HCT116 (cell line): ENCODE results near the gene PKP3. TPM values are rescaled to one million over a fixed set of nuclear protein-coding genes. Genes with fewer than 3 reads are reported as not detected.

ENCODE experiments used
- ATAC-seq: fragments of 200-7000 bp; cut with Tn5 transposase; 2 replicates; pipeline ENCODE4 v1.9.1; 2020; ENCODE audit warnings: mild to moderate bottlenecking, moderate library complexity
- BruUV-seq: library from RNA; stranded (reverse); fragments of 400-500 nt; replicated peaks from 2 replicates; lab custom pipeline; 2021; lab: Mats Ljungman, UMichigan
- CTCF ChIA-PET: fragments of 300-600 bp; sonication (Branson Sonifier 250); formaldehyde crosslinking; loops from one replicate; lab custom pipeline; 2021; ENCODE audit warnings: antibody characterized with exemption; lab: Charles Lee
- POLR2A ChIA-PET: fragments of 300-600, 350-600 bp; sonication (Branson Sonifier 250); formaldehyde crosslinking; loops from one replicate; lab custom pipeline; 2021; ENCODE audit warnings: antibody characterized with exemption; lab: Charles Lee
- RAD21 ChIA-PET, 2 experiments: fragments of 300-600 bp; sonication (Branson Sonifier 250); formaldehyde crosslinking; loops; one replicate each; lab custom pipeline; 2023; ENCODE audit warnings: low total read pairs in 2 of 2; ENCODE audit not compliant: uncharacterized antibody in 2 of 2, unreplicated experiment in 2 of 2, low non-redundant PET in 1 of 2; lab: Charles Lee
- DNase-seq: peaks from one replicate; pipeline ENCODE4 v3.0.0-alpha.2; 2010; ENCODE audit warnings: low read depth, low spot score
- H2AFZ ChIP-seq: fragments of 200-600 bp; shearing (Covaris generic), sonication (generic); 2 replicates; pipeline ENCODE4 v1.6.1; 2017; ENCODE audit warnings: low read depth, mixed run types, mixed read lengths, antibody characterized with exemption, low read length; ENCODE audit not compliant: poor library complexity, severe bottlenecking
- H3K27ac ChIP-seq: 2 replicates; pipeline ENCODE4 v1.5.1; 2012; ENCODE audit warnings: low read depth, low read length
- H3K27me3 ChIP-seq: fragments of 200-600 bp; sonication (generic); 2 replicates; pipeline ENCODE4 v1.6.1; 2016; ENCODE audit warnings: mixed run types, low read length, mixed read lengths; ENCODE audit not compliant: insufficient read depth
- H3K36me3 ChIP-seq, 2 experiments: fragments of 200-500 bp in 1 of 2; fragments of 200-600 bp in 1 of 2; sonication (Bioruptor generic) in 1 of 2; sonication (generic) in 1 of 2; 2 replicates each; pipeline versions ENCODE4 v1.5.1 to v1.6.1; 2014 to 2016; ENCODE audit warnings: low read length in 2 of 2, inconsistent platforms in 1 of 2, mixed read lengths in 1 of 2, mixed run types in 1 of 2; ENCODE audit not compliant: insufficient read depth in 2 of 2, control insufficient read depth in 1 of 2
- H3K4me1 ChIP-seq, 2 experiments: fragments of 200-600 bp in 1 of 2; sonication (generic) in 1 of 2; 2 replicates each; pipeline versions ENCODE4 v1.5.1 to v1.6.1; 2012 to 2017; ENCODE audit warnings: low read length in 2 of 2, inconsistent platforms in 1 of 2, mild to moderate bottlenecking in 1 of 2, mixed read lengths in 1 of 2, mixed run types in 1 of 2, moderate library complexity in 1 of 2; ENCODE audit not compliant: insufficient read depth in 2 of 2, control insufficient read depth in 1 of 2
- H3K4me2 ChIP-seq: fragments of 200-600 bp; sonication (generic); 2 replicates; pipeline ENCODE4 v1.6.1; 2017; ENCODE audit warnings: mixed run types, low read length, mixed read lengths
- H3K4me3 ChIP-seq, 2 experiments: fragments of 200-600 bp in 1 of 2; sonication (generic) in 1 of 2; replicated peaks in 1 of 2; 2 replicates each; pipeline ENCODE4 v1.5.1; 2011 to 2016; ENCODE audit warnings: low read length in 2 of 2, control low read depth in 1 of 2, low read depth in 1 of 2, mild to moderate bottlenecking in 1 of 2, mixed read lengths in 1 of 2, mixed run types in 1 of 2
- H3K79me2 ChIP-seq: fragments of 200-600 bp; sonication (generic); 2 replicates; pipeline ENCODE4 v1.6.1; 2017; ENCODE audit warnings: mild to moderate bottlenecking, mixed run types, low read length, moderate library complexity, mixed read lengths; ENCODE audit not compliant: insufficient read depth
- H3K9ac ChIP-seq: fragments of 200-600 bp; sonication (generic); 2 replicates; pipeline ENCODE4 v1.6.1; 2016; ENCODE audit warnings: low read length, mixed read lengths
- H3K9me2 ChIP-seq: fragments of 200-600 bp; sonication (generic), shearing (Covaris generic); 2 replicates; pipeline ENCODE4 v1.6.1; 2017; ENCODE audit warnings: mixed run types, mild to moderate bottlenecking, moderate library complexity; ENCODE audit not compliant: insufficient read depth
- H3K9me3 ChIP-seq, 2 experiments: fragments of 200-500 bp in 1 of 2; fragments of 200-600 bp in 1 of 2; sonication (Bioruptor generic) in 1 of 2; sonication (generic) in 1 of 2; 2 replicates each; pipeline ENCODE4 v1.6.1; 2014 to 2017; ENCODE audit warnings: low read length in 2 of 2, mixed read lengths in 2 of 2, inconsistent platforms in 1 of 2, low read depth in 1 of 2, mild to moderate bottlenecking in 1 of 2, mixed run types in 1 of 2, moderate library complexity in 1 of 2; ENCODE audit not compliant: control insufficient read depth in 1 of 2, insufficient read depth in 1 of 2
- H4K20me1 ChIP-seq: fragments of 200-600 bp; sonication (generic), shearing (Covaris generic); 2 replicates; pipeline ENCODE4 v1.6.1; 2017; ENCODE audit warnings: mixed run types, mild to moderate bottlenecking, moderate library complexity; ENCODE audit not compliant: insufficient read depth
- ATF3 ChIP-seq: IDR thresholded peaks from 2 replicates; pipeline ENCODE4 v1.6.1; 2012
- CBX3 ChIP-seq: IDR thresholded peaks from 2 replicates; pipeline ENCODE4 v1.6.1; 2012; ENCODE audit warnings: low read depth
- CEBPB ChIP-seq: IDR thresholded peaks from 2 replicates; pipeline ENCODE4 v1.6.1; 2012; ENCODE audit warnings: low read depth
- EGR1 ChIP-seq: IDR thresholded peaks from 2 replicates; pipeline ENCODE4 v1.6.1; 2012; ENCODE audit warnings: low read depth
- ELF1 ChIP-seq: IDR thresholded peaks from 2 replicates; pipeline ENCODE4 v1.6.1; 2012; ENCODE audit warnings: low read depth, borderline replicate concordance
- FOSL1 ChIP-seq: IDR thresholded peaks from 2 replicates; pipeline ENCODE4 v1.6.1; 2012; ENCODE audit warnings: low read depth
- JUND ChIP-seq: IDR thresholded peaks from 2 replicates; pipeline ENCODE4 v1.6.1; 2012
- RAD21 ChIP-seq: IDR thresholded peaks from 2 replicates; pipeline ENCODE4 v1.6.1; 2012; ENCODE audit warnings: low read depth, mild to moderate bottlenecking
- SIN3A ChIP-seq: IDR thresholded peaks from 2 replicates; pipeline ENCODE4 v1.6.1; 2012; ENCODE audit warnings: low read depth
- SP1 ChIP-seq: IDR thresholded peaks from 2 replicates; pipeline ENCODE4 v1.6.1; 2012; ENCODE audit warnings: low read depth
- SRF ChIP-seq: IDR thresholded peaks from 2 replicates; pipeline ENCODE4 v1.6.1; 2012; ENCODE audit warnings: low read depth
- TCF7L2 ChIP-seq: IDR thresholded peaks from 2 replicates; pipeline ENCODE4 v1.7.0; 2011; ENCODE audit warnings: borderline replicate concordance, inconsistent platforms; ENCODE audit not compliant: insufficient read depth, insufficient read length; ENCODE audit errors: extremely low read depth
- YY1 ChIP-seq: IDR thresholded peaks from 2 replicates; pipeline ENCODE4 v1.6.1; 2011; ENCODE audit warnings: low read length, low read depth, moderate library complexity, mild to moderate bottlenecking; ENCODE audit not compliant: insufficient replicate concordance; ENCODE audit errors: extremely low read depth
- ZNF274 ChIP-seq: fragments of 200-500 bp; sonication (Bioruptor generic); IDR thresholded peaks from 2 replicates; pipeline ENCODE4 v1.6.1; 2014; ENCODE audit warnings: mild to moderate bottlenecking, low read depth, low read length, inconsistent platforms
- intact Hi-C: fragments of 100-400 bp; cut with micrococcal nuclease; formaldehyde crosslinking; loops from 2 replicates; pipeline ENCODE4 v1.10.0; 2022
- total RNA-seq: library from RNA; stranded (reverse); gene quantifications from one replicate; pipeline ENCODE4 v1.2.1, GENCODE V29; 2021; ENCODE audit not compliant: unreplicated experiment
- TF ChIP-seq, protein P1 (sequence below): IDR thresholded peaks from 2 replicates; pipeline ENCODE4 v1.6.1; 2011; ENCODE audit warnings: mild to moderate bottlenecking, low read length, moderate library complexity; ENCODE audit not compliant: insufficient replicate concordance; ENCODE audit errors: extremely low read depth
- TF ChIP-seq, protein P2 (sequence below): IDR thresholded peaks from 2 replicates; pipeline ENCODE4 v1.6.1; 2012; ENCODE audit warnings: low read depth
- TF ChIP-seq, protein P3 (sequence below), 3 experiments: fragments of 200-600 bp in 1 of 3; sonication (generic) in 1 of 3; IDR thresholded peaks in 2 of 3; conservative IDR thresholded peaks in 1 of 3; 2 replicates each; pipeline ENCODE4 v1.5.1; 2012 to 2017; ENCODE audit warnings: low read depth in 2 of 3, low read length in 2 of 3, antibody characterized with exemption in 1 of 3, borderline replicate concordance in 1 of 3, control low read depth in 1 of 3, mild to moderate bottlenecking in 1 of 3, mixed read lengths in 1 of 3, mixed run types in 1 of 3, moderate library complexity in 1 of 3; ENCODE audit not compliant: insufficient read depth in 1 of 3
- TF ChIP-seq, protein P4 (sequence below): IDR thresholded peaks from 2 replicates; pipeline ENCODE4 v1.6.1; 2012

Gene PKP3
- total RNA-seq, 1 experiment from 2014 or later: 157 TPM

DNA sequence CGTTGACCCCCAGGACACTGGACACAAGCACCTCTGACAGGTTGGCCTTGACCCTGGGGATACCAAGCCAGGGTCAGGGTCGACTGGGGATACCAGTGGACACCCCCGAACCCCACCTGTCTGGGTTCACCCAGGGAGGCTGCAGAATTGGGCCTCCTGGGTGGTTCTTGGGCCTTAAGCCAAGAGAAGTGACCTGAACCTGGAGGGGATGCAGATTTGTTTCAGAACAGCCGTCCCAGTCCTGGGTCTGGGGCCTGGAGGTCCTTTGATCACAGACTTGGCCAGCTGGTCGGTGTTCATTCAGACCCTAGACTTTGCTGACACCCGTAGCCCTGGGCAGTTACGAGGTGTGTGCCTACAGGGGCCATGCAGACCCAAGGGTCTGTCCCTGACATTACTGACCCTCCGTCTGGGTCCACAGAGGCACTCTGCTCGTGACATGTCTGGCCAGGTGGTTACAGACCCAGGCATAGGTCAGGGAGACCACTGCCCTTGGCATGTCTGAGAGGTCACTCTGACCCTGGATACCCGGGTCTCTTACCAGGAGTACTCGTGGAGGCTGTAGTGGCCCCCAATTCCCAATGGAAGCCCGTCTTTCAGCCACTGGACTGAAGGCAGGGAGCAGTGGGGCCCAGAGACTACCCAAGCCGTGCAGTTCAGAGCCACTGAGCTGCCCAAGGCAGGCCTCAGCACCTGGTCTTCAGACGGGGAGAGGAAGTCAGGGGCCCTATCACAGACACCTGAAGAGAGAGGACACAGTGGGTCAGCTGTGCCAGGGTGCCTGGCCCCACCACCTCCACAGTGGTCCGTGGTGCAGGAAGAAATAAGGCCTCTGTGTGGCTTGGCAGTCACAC, 14.4 kb downstream of the PKP3 start:
- Histone ChIP-seq H3K27ac (no peak overlapping the region; the same call in 1 of the 2 replicates), H3K27me3 (no peaks in the 10 kb centered on the region), H3K4me3 (no peak overlapping the region), H3K9ac (no peak overlapping the region), H2AFZ (no peak overlapping the region), H3K9me3 (no peaks in the 10 kb centered on the region), H4K20me1 (no peaks in the 10 kb centered on the region), H3K9me2 (no peaks in the 10 kb centered on the region), H3K36me3 (peaks cover 2 to 10% of the 10 kb centered on the region in 2 experiments; a peak in 2 of 4 replicates), H3K4me1 (peaks cover 14 to 42% of the 10 kb centered on the region in 2 experiments), H3K79me2 (no peaks in the 10 kb centered on the region), H3K4me2 (no peak overlapping the region)
- ChIA-PET RAD21 (no interaction called here), CTCF (interaction anchor here (2.7 kb wide), 1 partner anchor 40 kb away, joined by 31 read pairs; the partner anchor contains the start of gene PTDSS2), POLR2A (interaction anchor here (1.3 kb wide), 1 partner anchor 41 kb away, joined by 10 read pairs; the partner anchor contains the start of gene PTDSS2)
- no TSS peak for BruUV-seq
- intact Hi-C loops: loop anchor here (5.0 kb wide), 1 partner anchor 39 kb away; no protein-coding TSS in a partner anchor
- ATAC-seq (no peak), DNase-seq (no peak)
- TF ChIP-seq, protein P1, sequence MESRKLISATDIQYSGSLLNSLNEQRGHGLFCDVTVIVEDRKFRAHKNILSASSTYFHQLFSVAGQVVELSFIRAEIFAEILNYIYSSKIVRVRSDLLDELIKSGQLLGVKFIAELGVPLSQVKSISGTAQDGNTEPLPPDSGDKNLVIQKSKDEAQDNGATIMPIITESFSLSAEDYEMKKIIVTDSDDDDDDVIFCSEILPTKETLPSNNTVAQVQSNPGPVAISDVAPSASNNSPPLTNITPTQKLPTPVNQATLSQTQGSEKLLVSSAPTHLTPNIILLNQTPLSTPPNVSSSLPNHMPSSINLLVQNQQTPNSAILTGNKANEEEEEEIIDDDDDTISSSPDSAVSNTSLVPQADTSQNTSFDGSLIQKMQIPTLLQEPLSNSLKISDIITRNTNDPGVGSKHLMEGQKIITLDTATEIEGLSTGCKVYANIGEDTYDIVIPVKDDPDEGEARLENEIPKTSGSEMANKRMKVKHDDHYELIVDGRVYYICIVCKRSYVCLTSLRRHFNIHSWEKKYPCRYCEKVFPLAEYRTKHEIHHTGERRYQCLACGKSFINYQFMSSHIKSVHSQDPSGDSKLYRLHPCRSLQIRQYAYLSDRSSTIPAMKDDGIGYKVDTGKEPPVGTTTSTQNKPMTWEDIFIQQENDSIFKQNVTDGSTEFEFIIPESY: no peak
- TF ChIP-seq YY1: no peak
- TF ChIP-seq FOSL1: no peak
- no peak for TF ChIP-seq CEBPB
- no peak for TF ChIP-seq ELF1
- TF ChIP-seq, protein P2, sequence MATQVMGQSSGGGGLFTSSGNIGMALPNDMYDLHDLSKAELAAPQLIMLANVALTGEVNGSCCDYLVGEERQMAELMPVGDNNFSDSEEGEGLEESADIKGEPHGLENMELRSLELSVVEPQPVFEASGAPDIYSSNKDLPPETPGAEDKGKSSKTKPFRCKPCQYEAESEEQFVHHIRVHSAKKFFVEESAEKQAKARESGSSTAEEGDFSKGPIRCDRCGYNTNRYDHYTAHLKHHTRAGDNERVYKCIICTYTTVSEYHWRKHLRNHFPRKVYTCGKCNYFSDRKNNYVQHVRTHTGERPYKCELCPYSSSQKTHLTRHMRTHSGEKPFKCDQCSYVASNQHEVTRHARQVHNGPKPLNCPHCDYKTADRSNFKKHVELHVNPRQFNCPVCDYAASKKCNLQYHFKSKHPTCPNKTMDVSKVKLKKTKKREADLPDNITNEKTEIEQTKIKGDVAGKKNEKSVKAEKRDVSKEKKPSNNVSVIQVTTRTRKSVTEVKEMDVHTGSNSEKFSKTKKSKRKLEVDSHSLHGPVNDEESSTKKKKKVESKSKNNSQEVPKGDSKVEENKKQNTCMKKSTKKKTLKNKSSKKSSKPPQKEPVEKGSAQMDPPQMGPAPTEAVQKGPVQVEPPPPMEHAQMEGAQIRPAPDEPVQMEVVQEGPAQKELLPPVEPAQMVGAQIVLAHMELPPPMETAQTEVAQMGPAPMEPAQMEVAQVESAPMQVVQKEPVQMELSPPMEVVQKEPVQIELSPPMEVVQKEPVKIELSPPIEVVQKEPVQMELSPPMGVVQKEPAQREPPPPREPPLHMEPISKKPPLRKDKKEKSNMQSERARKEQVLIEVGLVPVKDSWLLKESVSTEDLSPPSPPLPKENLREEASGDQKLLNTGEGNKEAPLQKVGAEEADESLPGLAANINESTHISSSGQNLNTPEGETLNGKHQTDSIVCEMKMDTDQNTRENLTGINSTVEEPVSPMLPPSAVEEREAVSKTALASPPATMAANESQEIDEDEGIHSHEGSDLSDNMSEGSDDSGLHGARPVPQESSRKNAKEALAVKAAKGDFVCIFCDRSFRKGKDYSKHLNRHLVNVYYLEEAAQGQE: no peak
- TF ChIP-seq, protein P3, sequence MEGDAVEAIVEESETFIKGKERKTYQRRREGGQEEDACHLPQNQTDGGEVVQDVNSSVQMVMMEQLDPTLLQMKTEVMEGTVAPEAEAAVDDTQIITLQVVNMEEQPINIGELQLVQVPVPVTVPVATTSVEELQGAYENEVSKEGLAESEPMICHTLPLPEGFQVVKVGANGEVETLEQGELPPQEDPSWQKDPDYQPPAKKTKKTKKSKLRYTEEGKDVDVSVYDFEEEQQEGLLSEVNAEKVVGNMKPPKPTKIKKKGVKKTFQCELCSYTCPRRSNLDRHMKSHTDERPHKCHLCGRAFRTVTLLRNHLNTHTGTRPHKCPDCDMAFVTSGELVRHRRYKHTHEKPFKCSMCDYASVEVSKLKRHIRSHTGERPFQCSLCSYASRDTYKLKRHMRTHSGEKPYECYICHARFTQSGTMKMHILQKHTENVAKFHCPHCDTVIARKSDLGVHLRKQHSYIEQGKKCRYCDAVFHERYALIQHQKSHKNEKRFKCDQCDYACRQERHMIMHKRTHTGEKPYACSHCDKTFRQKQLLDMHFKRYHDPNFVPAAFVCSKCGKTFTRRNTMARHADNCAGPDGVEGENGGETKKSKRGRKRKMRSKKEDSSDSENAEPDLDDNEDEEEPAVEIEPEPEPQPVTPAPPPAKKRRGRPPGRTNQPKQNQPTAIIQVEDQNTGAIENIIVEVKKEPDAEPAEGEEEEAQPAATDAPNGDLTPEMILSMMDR (IDR thresholded peaks at IDR 0.05 in 2 of 3, conservative IDR thresholded peaks at IDR 0.05 in 1 of 3; ENCODE audit: borderline replicate concordance in 1 of 3, insufficient read depth in 1 of 3, low read depth in 2 of 3, low read length in 2 of 3): no peak
- TF ChIP-seq ATF3: no peak
- no peak for TF ChIP-seq SRF
- TF ChIP-seq ZNF274: no peak
- TF ChIP-seq TCF7L2: no peak
- no peak for TF ChIP-seq CBX3
- TF ChIP-seq SP1: no peak
- no peak for TF ChIP-seq EGR1
- no peak for TF ChIP-seq JUND
- no peak for TF ChIP-seq RAD21
- TF ChIP-seq, protein P4, sequence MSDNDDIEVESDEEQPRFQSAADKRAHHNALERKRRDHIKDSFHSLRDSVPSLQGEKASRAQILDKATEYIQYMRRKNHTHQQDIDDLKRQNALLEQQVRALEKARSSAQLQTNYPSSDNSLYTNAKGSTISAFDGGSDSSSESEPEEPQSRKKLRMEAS: no peak
- no peak for TF ChIP-seq SIN3A
